Choroid plexus epithelial cell (primary cell): Measurements from ENCODE around the gene RUNX1.

Experiments used
- DNase-seq: peaks from one replicate; pipeline ENCODE4 v3.0.0-alpha.2; 2010; ENCODE audit warnings: low read depth
- H3K4me3 ChIP-seq: 2 replicates; pipeline ENCODE4 v1.5.1; 2011; ENCODE audit warnings: low read depth, mild to moderate bottlenecking, control low read depth, low read length, moderate library complexity
- CTCF ChIP-seq: conservative IDR thresholded peaks from 2 replicates; pipeline ENCODE4 v1.5.1; 2011; ENCODE audit warnings: low read depth, mild to moderate bottlenecking, control low read depth, inconsistent platforms, low read length, moderate library complexity

Gene RUNX1

GRCh38 chr21:34913811-34914210 is 135.3 kb downstream of the RUNX1 start:
- TF ChIP-seq CTCF, result no peak
- DNase-seq, result no peak
- no peak overlapping the region for H3K4me3 ChIP-seq

GRCh38 chr21:34912022-34912945 is 136.8 kb downstream of the RUNX1 start:
- no peak overlapping the region for H3K4me3 ChIP-seq
- TF ChIP-seq CTCF, result peak; percentile 34
- DNase-seq, result peak; percentile 30

- no peak for TF ChIP-seq CTCF
- no peak overlapping the region for H3K4me3 ChIP-seq
- no peak for DNase-seq
Observed at GRCh38 chr21:34911360-34911759, 137.7 kb downstream of the RUNX1 start.

GRCh38 chr21:34910396-34910795 is 138.7 kb downstream of the RUNX1 start:
- no peak for DNase-seq
- TF ChIP-seq CTCF, result no peak
- H3K4me3 ChIP-seq, result no peak overlapping the region

GRCh38 chr21:34909492-34910292 is 139.4 kb downstream of the RUNX1 start:
- no peak overlapping the region for H3K4me3 ChIP-seq
- no peak for DNase-seq
- no peak for TF ChIP-seq CTCF

GRCh38 chr21:34908419-34909055 is 140.6 kb downstream of the RUNX1 start:
- H3K4me3 ChIP-seq, result no peak overlapping the region
- TF ChIP-seq CTCF, result no peak
- peak; percentile 39 for DNase-seq
